HCT116 (cell line): ENCODE data around the gene MKNK1. TPM values are rescaled to one million over a fixed set of nuclear protein-coding genes. Genes with fewer than 3 reads are reported as not detected.

Source experiments
- ATAC-seq: fragments of 200-7000 bp; cut with Tn5 transposase; 2 replicates; pipeline ENCODE4 v1.9.1; 2020; ENCODE audit warnings: mild to moderate bottlenecking, moderate library complexity
- BruUV-seq: library from RNA; stranded (reverse); fragments of 400-500 nt; replicated peaks from 2 replicates; lab custom pipeline; 2021; lab: Mats Ljungman, UMichigan
- CTCF ChIA-PET: fragments of 300-600 bp; sonication (Branson Sonifier 250); formaldehyde crosslinking; loops from one replicate; lab custom pipeline; 2021; ENCODE audit warnings: antibody characterized with exemption; lab: Charles Lee
- POLR2A ChIA-PET: fragments of 300-600, 350-600 bp; sonication (Branson Sonifier 250); formaldehyde crosslinking; loops from one replicate; lab custom pipeline; 2021; ENCODE audit warnings: antibody characterized with exemption; lab: Charles Lee
- RAD21 ChIA-PET, 2 experiments: fragments of 300-600 bp; sonication (Branson Sonifier 250); formaldehyde crosslinking; loops; one replicate each; lab custom pipeline; 2023; ENCODE audit warnings: low total read pairs in 2 of 2; ENCODE audit not compliant: uncharacterized antibody in 2 of 2, unreplicated experiment in 2 of 2, low non-redundant PET in 1 of 2; lab: Charles Lee
- DNase-seq: peaks from one replicate; pipeline ENCODE4 v3.0.0-alpha.2; 2010; ENCODE audit warnings: low read depth, low spot score
- H2AFZ ChIP-seq: fragments of 200-600 bp; shearing (Covaris generic), sonication (generic); 2 replicates; pipeline ENCODE4 v1.6.1; 2017; ENCODE audit warnings: low read depth, mixed run types, mixed read lengths, antibody characterized with exemption, low read length; ENCODE audit not compliant: poor library complexity, severe bottlenecking
- H3K27ac ChIP-seq: 2 replicates; pipeline ENCODE4 v1.5.1; 2012; ENCODE audit warnings: low read depth, low read length
- H3K27me3 ChIP-seq: fragments of 200-600 bp; sonication (generic); 2 replicates; pipeline ENCODE4 v1.6.1; 2016; ENCODE audit warnings: mixed run types, low read length, mixed read lengths; ENCODE audit not compliant: insufficient read depth
- H3K36me3 ChIP-seq, 2 experiments: fragments of 200-500 bp in 1 of 2; fragments of 200-600 bp in 1 of 2; sonication (Bioruptor generic) in 1 of 2; sonication (generic) in 1 of 2; 2 replicates each; pipeline versions ENCODE4 v1.5.1 to v1.6.1; 2014 to 2016; ENCODE audit warnings: low read length in 2 of 2, inconsistent platforms in 1 of 2, mixed read lengths in 1 of 2, mixed run types in 1 of 2; ENCODE audit not compliant: insufficient read depth in 2 of 2, control insufficient read depth in 1 of 2
- H3K4me1 ChIP-seq, 2 experiments: fragments of 200-600 bp in 1 of 2; sonication (generic) in 1 of 2; 2 replicates each; pipeline versions ENCODE4 v1.5.1 to v1.6.1; 2012 to 2017; ENCODE audit warnings: low read length in 2 of 2, inconsistent platforms in 1 of 2, mild to moderate bottlenecking in 1 of 2, mixed read lengths in 1 of 2, mixed run types in 1 of 2, moderate library complexity in 1 of 2; ENCODE audit not compliant: insufficient read depth in 2 of 2, control insufficient read depth in 1 of 2
- H3K4me2 ChIP-seq: fragments of 200-600 bp; sonication (generic); 2 replicates; pipeline ENCODE4 v1.6.1; 2017; ENCODE audit warnings: mixed run types, low read length, mixed read lengths
- H3K4me3 ChIP-seq, 2 experiments: fragments of 200-600 bp in 1 of 2; sonication (generic) in 1 of 2; replicated peaks in 1 of 2; 2 replicates each; pipeline ENCODE4 v1.5.1; 2011 to 2016; ENCODE audit warnings: low read length in 2 of 2, control low read depth in 1 of 2, low read depth in 1 of 2, mild to moderate bottlenecking in 1 of 2, mixed read lengths in 1 of 2, mixed run types in 1 of 2
- H3K79me2 ChIP-seq: fragments of 200-600 bp; sonication (generic); 2 replicates; pipeline ENCODE4 v1.6.1; 2017; ENCODE audit warnings: mild to moderate bottlenecking, mixed run types, low read length, moderate library complexity, mixed read lengths; ENCODE audit not compliant: insufficient read depth
- H3K9ac ChIP-seq: fragments of 200-600 bp; sonication (generic); 2 replicates; pipeline ENCODE4 v1.6.1; 2016; ENCODE audit warnings: low read length, mixed read lengths
- H3K9me2 ChIP-seq: fragments of 200-600 bp; sonication (generic), shearing (Covaris generic); 2 replicates; pipeline ENCODE4 v1.6.1; 2017; ENCODE audit warnings: mixed run types, mild to moderate bottlenecking, moderate library complexity; ENCODE audit not compliant: insufficient read depth
- H3K9me3 ChIP-seq, 2 experiments: fragments of 200-500 bp in 1 of 2; fragments of 200-600 bp in 1 of 2; sonication (Bioruptor generic) in 1 of 2; sonication (generic) in 1 of 2; 2 replicates each; pipeline ENCODE4 v1.6.1; 2014 to 2017; ENCODE audit warnings: low read length in 2 of 2, mixed read lengths in 2 of 2, inconsistent platforms in 1 of 2, low read depth in 1 of 2, mild to moderate bottlenecking in 1 of 2, mixed run types in 1 of 2, moderate library complexity in 1 of 2; ENCODE audit not compliant: control insufficient read depth in 1 of 2, insufficient read depth in 1 of 2
- H4K20me1 ChIP-seq: fragments of 200-600 bp; sonication (generic), shearing (Covaris generic); 2 replicates; pipeline ENCODE4 v1.6.1; 2017; ENCODE audit warnings: mixed run types, mild to moderate bottlenecking, moderate library complexity; ENCODE audit not compliant: insufficient read depth
- ATF3 ChIP-seq: IDR thresholded peaks from 2 replicates; pipeline ENCODE4 v1.6.1; 2012
- CEBPB ChIP-seq: IDR thresholded peaks from 2 replicates; pipeline ENCODE4 v1.6.1; 2012; ENCODE audit warnings: low read depth
- EZH2 ChIP-seq: fragments of 200-600 bp; sonication (generic); IDR thresholded peaks from 2 replicates; pipeline ENCODE4 v1.6.1; 2017; ENCODE audit warnings: antibody characterized with exemption, mixed run types
- EZH2phosphoT487 ChIP-seq: fragments of 200-600 bp; IDR thresholded peaks from 2 replicates; pipeline ENCODE4 v1.6.1; 2018; ENCODE audit warnings: antibody characterized with exemption, borderline replicate concordance
- FOSL1 ChIP-seq: IDR thresholded peaks from 2 replicates; pipeline ENCODE4 v1.6.1; 2012; ENCODE audit warnings: low read depth
- JUND ChIP-seq: IDR thresholded peaks from 2 replicates; pipeline ENCODE4 v1.6.1; 2012
- RAD21 ChIP-seq: IDR thresholded peaks from 2 replicates; pipeline ENCODE4 v1.6.1; 2012; ENCODE audit warnings: low read depth, mild to moderate bottlenecking
- YY1 ChIP-seq: IDR thresholded peaks from 2 replicates; pipeline ENCODE4 v1.6.1; 2011; ENCODE audit warnings: low read length, low read depth, moderate library complexity, mild to moderate bottlenecking; ENCODE audit not compliant: insufficient replicate concordance; ENCODE audit errors: extremely low read depth
- ZBTB33 ChIP-seq: IDR thresholded peaks from 2 replicates; pipeline ENCODE4 v1.6.1; 2011; ENCODE audit warnings: mild to moderate bottlenecking, low read length, moderate library complexity; ENCODE audit not compliant: insufficient replicate concordance; ENCODE audit errors: extremely low read depth
- ZNF274 ChIP-seq: fragments of 200-500 bp; sonication (Bioruptor generic); IDR thresholded peaks from 2 replicates; pipeline ENCODE4 v1.6.1; 2014; ENCODE audit warnings: mild to moderate bottlenecking, low read depth, low read length, inconsistent platforms
- intact Hi-C: fragments of 100-400 bp; cut with micrococcal nuclease; formaldehyde crosslinking; loops from 2 replicates; pipeline ENCODE4 v1.10.0; 2022
- total RNA-seq: library from RNA; stranded (reverse); gene quantifications from one replicate; pipeline ENCODE4 v1.2.1, GENCODE V29; 2021; ENCODE audit not compliant: unreplicated experiment

The MKNK1 gene
- total RNA-seq, 1 experiment from 2014 or later: 30.9 TPM

- TF ChIP-seq JUND (no peak), ZBTB33 (no peak), CEBPB (no peak), EZH2phosphoT487 (no peak), EZH2 (no peak), ZNF274 (no peak), FOSL1 (no peak), ATF3 (no peak), YY1 (no peak), RAD21 (no peak)
- DNase-seq: no peak
- H3K9me3 ChIP-seq: no peaks in the 10 kb centered on the region
- H2AFZ ChIP-seq: no peak overlapping the region
- peaks cover 14 to 19% of the 10 kb centered on the region in 2 experiments; a peak in 3 of 4 replicates for H3K36me3 ChIP-seq
- ChIA-PET CTCF (no interaction called here), POLR2A (no interaction called here), RAD21 (no interaction called here)
- intact Hi-C loops: no loop called here
- H3K9me2 ChIP-seq: no peaks in the 10 kb centered on the region
- no peak overlapping the region for H3K4me3 ChIP-seq
- H3K4me2 ChIP-seq: no peak overlapping the region
- BruUV-seq: no TSS peak
- no peak for ATAC-seq
- H3K9ac ChIP-seq: no peak overlapping the region
- no peaks in the 10 kb centered on the region for H4K20me1 ChIP-seq
- no peaks in the 10 kb centered on the region for H3K79me2 ChIP-seq
- no peaks in the 10 kb centered on the region for H3K27me3 ChIP-seq
- no peaks in the 10 kb centered on the region for H3K4me1 ChIP-seq
- H3K27ac ChIP-seq: no peak overlapping the region
Observed at GRCh38 chr1:46577671-46578070, 26.4 kb downstream of the MKNK1 start.
